Activated naive CD8-positive, alpha-beta T cell treated with anti-CD3 and anti-CD28 coated beads, Interleukin-2, amount 50 U/mL, for 24 hours (primary cell): ENCODE measurements around the gene HMGN4.
"Not testable (repeated sequence)": the region's sequence is repeated elsewhere in the genome, so short reads cannot be mapped to it uniquely, and the experiment has no call there.

ENCODE experiments used
- ATAC-seq: fragments of 150-1000 bp; cut with Tn5 transposase; one replicate; pipeline ENCODE4 v1.10.0; 2021
- DNase-seq: peaks from one replicate; pipeline ENCODE4 v3.0.0; 2021
- H3K27ac Mint-ChIP-seq: one replicate; pipeline ENCODE4 v1.8.0; 2021; ENCODE audit warnings: mild to moderate bottlenecking, mixed read lengths
- H3K27me3 Mint-ChIP-seq: one replicate; pipeline ENCODE4 v1.8.0; 2021; ENCODE audit warnings: mixed read lengths
- H3K36me3 Mint-ChIP-seq: one replicate; pipeline ENCODE4 v1.8.0; 2021; ENCODE audit warnings: low read depth, mixed read lengths
- H3K4me1 Mint-ChIP-seq: one replicate; pipeline ENCODE4 v1.8.0; 2021; ENCODE audit warnings: mixed read lengths
- H3K4me3 Mint-ChIP-seq: one replicate; pipeline ENCODE4 v1.8.0; 2021; ENCODE audit warnings: mild to moderate bottlenecking, moderate library complexity, mixed read lengths
- H3K9me3 Mint-ChIP-seq: one replicate; pipeline ENCODE4 v1.8.0; 2021; ENCODE audit warnings: mixed read lengths

Gene HMGN4

DNA sequence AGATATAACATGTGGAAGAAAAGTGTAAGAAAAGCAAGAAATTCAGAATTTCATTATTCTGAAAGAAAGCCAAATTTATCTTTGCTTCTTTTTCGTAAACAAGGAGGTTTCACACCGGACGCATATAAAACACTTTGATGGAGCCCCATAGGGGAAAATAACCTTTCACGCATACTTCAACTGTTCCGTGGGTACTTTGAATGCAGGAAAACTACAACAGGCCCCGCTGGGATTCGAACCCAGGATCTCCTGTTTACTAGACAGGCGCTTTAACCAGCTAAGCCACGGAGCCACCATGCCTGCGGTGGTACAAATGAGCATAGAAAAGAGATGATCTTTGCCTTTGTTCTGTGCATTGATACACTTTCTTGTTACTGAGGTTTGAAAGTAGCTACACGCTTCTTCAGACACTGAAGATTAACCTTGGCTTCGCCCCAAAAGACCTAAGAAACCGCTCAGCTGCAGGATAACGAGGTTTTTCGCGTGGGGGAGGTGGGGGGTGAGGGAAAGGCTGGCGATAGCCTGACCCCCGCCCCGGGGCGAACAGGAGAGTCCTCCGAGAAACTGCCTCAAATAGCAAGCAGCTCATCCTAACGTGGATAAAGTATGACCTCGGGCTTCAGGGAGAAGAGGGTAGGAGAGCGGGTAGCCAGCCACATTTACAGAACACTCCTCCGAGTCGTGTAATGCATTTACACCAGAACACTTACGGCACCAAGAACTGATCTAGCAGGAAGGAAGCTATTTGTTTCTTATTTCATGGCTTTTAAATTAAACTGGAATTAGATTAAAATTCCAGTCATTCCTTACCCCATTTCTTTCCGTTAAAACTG, 5.3 kb upstream of the HMGN4 start:
- DNase-seq (peak; percentile 90), ATAC-seq (peak; percentile 58)
- Mint-ChIP-seq H3K4me1 (peaks cover 49% of the 10 kb centered on the region), H3K27ac (peak overlapping the region; percentile 96), H3K27me3 (peaks cover 5% of the 10 kb centered on the region), H3K36me3 (peaks cover 4% of the 10 kb centered on the region), H3K9me3 (no peaks in the 10 kb centered on the region), H3K4me3 (peak overlapping the region; percentile 95)

DNA sequence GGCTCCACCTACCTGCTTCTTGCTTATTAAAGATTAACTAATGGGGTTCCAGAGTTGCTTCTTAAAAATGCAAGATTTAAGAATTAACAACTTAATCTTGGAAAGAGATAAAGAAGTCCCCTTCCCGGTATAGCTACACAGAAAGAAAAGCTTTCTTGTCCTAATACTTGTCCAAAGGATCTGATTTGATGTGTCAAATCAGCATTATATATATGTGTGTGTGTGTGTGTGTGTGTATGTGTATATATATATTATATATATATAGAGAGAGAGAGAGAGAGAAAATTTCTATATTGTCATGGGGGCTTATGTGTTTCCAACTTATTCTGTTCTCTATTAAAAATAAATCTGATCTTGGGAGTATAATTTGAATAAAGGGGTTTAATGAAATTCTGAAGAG, 4.6 kb upstream of the HMGN4 start:
- Mint-ChIP-seq H3K9me3 (no peaks in the 10 kb centered on the region), H3K36me3 (peaks cover 7% of the 10 kb centered on the region), H3K27me3 (peaks cover 8% of the 10 kb centered on the region), H3K4me3 (peak overlapping the region; percentile 95), H3K4me1 (peaks cover 52% of the 10 kb centered on the region), H3K27ac (peak overlapping the region; percentile 96)
- DNase-seq (no peak), ATAC-seq (no peak)

DNA sequence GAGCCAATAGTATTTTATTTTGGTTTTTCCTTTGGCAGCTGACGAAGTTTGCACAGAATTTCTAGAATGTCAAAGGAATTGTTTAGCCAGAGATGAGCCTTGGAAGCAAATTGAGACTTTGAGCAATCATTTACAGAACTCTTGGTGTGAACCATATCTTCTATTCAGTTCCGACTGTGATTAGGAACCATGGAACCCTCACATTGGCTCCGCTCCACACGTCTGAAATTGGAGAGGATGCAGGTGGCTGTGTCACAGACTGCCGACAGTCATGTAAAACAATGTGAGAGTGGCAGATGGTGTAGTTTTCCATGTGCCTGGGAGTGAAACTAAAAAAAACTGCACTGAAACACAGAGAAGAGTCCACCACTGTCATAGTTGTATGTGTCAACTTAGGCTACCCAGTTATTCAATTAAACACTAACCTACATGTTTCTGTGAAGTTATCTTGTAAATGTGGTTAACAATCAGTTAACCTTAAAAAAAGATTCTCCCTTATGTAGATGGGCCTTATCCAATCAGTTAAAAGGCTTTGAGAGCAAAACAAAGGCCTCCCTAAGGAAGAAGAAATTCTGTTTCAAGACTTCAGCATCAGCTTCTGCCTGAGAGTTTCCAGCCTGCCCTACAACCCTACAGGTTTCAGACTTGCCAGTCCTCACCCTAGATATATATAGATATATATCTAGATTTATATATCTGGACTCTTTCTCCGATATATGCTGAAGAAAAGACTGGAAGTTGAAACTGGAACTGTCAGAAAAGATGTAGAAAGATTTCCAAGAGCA, 3.3 kb upstream of the HMGN4 start:
- ATAC-seq, result no peak
- no peak overlapping the region for H3K4me3 Mint-ChIP-seq
- peaks cover 10% of the 10 kb centered on the region for H3K36me3 Mint-ChIP-seq
- peaks cover 59% of the 10 kb centered on the region for H3K4me1 Mint-ChIP-seq
- H3K9me3 Mint-ChIP-seq, result no peaks in the 10 kb centered on the region
- H3K27ac Mint-ChIP-seq, result no peak overlapping the region
- H3K27me3 Mint-ChIP-seq, result peaks cover 8% of the 10 kb centered on the region
- DNase-seq, result no peak

DNA sequence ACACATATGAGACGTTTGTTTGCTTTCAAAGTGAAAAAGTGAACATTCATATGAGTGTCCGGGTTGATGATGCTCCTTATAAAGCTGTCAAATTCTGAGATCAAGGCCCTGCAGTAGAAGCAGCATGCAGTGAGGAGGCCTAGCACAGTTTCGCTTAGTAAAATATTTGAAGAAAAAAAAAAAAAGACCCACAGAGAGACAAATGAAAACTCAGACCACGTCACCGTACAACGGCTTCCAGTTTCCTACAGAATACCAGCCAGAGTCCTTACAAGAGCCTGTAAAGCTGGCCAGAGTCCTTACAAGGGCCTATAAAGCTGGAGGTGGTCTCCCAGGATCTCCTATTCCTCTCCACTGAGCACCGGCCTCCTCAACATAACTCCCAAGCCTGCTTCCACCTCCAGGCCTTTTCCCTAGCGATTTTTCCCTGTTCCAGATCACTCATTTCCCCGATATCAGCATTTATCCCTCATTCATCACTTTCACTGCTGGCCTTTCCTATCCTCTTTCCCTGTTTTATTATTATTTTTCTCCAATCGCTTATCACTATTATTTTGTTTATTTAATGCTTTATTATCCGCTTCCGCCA, 1.5 kb upstream of the HMGN4 start:
- Mint-ChIP-seq H3K36me3 (peaks cover 22% of the 10 kb centered on the region), H3K9me3 (no peaks in the 10 kb centered on the region), H3K27me3 (peaks cover 8% of the 10 kb centered on the region), H3K4me3 (peak overlapping the region; percentile 95), H3K27ac (peak overlapping the region; percentile 98), H3K4me1 (peaks cover 72% of the 10 kb centered on the region)
- ATAC-seq, result peak; percentile 6
- peak; percentile 44 for DNase-seq

DNA sequence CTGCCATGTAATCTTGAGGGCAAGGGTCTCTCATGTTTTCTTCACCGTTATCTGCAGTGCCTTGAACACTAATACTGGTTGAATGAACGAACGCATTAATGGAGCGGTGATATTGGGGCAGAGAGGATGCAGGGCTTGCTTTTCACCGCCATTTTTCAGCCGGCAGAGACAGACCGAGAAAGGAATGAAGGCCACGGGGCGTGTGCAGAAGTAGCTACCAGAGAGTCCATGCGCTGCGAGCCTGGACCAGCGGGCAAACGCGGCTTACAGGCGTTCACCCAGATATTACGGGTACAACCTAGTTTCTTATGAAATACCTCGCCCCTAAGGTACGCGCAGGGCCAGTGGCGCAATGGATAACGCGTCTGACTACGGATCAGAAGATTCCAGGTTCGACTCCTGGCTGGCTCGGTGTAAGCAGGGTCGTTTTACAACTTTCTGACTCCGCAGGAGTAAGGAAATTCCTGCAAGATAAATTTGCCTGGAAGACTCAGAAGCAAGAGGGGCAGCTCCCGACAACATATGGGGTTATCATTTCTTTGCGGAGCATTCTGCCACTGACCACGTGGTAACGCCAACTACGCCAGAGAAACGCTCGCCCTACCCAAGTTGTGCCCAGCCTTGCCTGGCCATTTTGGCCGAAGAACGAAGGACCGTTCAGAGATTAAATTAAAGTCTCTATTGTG, 863 bp upstream of the HMGN4 start:
- Mint-ChIP-seq H3K9me3 (no peaks in the 10 kb centered on the region), H3K36me3 (peaks cover 25% of the 10 kb centered on the region), H3K4me3 (peak overlapping the region; percentile 95), H3K27me3 (peaks cover 8% of the 10 kb centered on the region), H3K27ac (peak overlapping the region; percentile 98), H3K4me1 (peaks cover 69% of the 10 kb centered on the region)
- peak; percentile 66 for ATAC-seq
- peak; percentile 89 for DNase-seq

DNA sequence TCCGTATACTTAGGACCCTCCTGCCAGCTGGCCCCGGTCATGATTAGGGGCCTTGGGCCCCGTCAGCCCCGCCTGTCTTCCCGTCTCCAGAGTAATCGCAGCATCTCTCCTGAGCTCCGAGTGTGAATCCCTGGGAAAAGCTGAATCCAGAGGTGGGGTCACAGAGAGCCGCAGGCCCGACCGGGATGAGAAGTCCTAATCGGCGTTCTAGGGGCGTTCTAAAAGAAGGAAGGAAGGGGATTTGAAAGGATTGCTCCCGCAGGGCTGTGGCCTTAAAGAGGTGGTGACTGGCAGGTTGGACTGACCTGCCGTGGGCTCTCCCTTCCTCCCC, 371 bp downstream of the HMGN4 start:
- H3K4me3 Mint-ChIP-seq, result peak overlapping the region; percentile 95
- H3K9me3 Mint-ChIP-seq, result no peaks in the 10 kb centered on the region
- peaks cover 65% of the 10 kb centered on the region for H3K4me1 Mint-ChIP-seq
- no peak for ATAC-seq
- peaks cover 33% of the 10 kb centered on the region for H3K36me3 Mint-ChIP-seq
- H3K27me3 Mint-ChIP-seq, result peaks cover 8% of the 10 kb centered on the region
- no peak for DNase-seq
- peak overlapping the region; percentile 98 for H3K27ac Mint-ChIP-seq

DNA sequence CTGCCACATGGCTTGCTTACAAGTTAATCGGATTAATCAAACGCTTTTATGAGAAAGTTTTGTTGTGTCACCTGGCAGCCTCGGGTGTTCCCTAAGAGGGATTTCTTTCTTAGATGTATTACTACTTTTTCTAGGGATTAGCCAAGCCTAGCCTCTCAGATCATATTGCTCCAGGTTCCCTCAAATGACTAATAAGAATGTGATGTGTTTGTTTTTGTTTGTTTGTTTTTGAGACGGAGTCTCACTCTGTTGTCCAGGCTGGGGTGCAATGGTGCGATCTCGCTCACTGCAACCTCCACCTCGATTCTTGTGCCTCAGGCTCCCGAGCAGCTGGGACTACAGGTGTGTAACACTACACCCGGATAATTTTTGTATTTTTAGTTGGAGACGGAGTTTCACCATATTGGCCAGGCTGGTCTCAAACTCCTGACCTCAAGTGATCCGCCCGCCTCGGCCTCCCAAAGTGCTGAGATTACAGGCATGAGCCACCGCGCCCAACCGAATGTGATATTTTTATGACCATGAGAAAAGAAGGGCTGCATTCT, 977 bp downstream of the HMGN4 start:
- H3K4me1 Mint-ChIP-seq, result peaks cover 64% of the 10 kb centered on the region
- H3K27me3 Mint-ChIP-seq, result peaks cover 8% of the 10 kb centered on the region
- H3K4me3 Mint-ChIP-seq, result peak overlapping the region; percentile 95
- H3K27ac Mint-ChIP-seq, result peak overlapping the region; percentile 98
- peaks cover 37% of the 10 kb centered on the region for H3K36me3 Mint-ChIP-seq
- no peaks in the 10 kb centered on the region for H3K9me3 Mint-ChIP-seq
- no peak for ATAC-seq
- DNase-seq, result no peak

DNA sequence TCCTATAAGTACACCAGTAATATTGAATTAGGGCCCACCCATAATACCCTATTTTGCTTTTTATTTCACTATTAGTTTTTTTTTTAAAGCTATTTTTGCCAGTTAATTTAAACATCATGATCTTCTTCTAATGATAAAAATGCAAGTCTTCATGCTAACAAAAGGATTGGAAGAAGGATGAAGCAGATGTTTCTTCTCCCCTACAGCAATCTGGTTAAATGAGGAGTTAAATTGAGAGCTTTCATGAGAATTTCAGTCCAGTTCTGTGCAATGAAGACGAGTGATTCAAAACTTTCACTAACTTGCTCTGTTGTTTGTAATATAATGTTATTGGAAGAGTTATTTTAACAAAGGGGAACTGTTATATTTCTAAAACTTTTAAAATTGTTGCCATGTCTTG, 3.4 kb downstream of the HMGN4 start:
- no peaks in the 10 kb centered on the region for H3K9me3 Mint-ChIP-seq
- H3K4me1 Mint-ChIP-seq, result peaks cover 54% of the 10 kb centered on the region
- ATAC-seq (no peak), DNase-seq (no peak)
- H3K27me3 Mint-ChIP-seq, result peaks cover 8% of the 10 kb centered on the region
- peaks cover 54% of the 10 kb centered on the region for H3K36me3 Mint-ChIP-seq
- no peak overlapping the region for H3K4me3 Mint-ChIP-seq
- peak overlapping the region; percentile 28 for H3K27ac Mint-ChIP-seq

DNA sequence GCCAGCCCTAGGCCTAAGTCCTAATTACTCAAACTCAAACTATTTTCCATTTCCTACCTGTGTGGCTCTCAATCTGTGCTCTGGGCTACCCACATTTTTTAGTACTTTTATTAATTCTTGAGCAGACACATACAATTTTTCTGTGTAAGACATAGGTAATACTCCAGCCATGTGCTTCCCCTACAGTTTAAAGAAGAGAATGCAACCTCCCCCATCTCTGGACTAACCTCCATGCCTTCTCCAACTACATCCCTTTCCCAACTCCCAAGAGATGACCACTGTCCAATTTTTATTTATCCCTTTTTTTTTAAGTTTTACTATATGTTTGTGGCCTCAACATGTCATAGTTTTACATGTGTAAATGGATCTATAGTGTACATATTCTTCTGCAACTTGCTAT, 5.8 kb downstream of the HMGN4 start:
- Mint-ChIP-seq H3K4me1 (peaks cover 40% of the 10 kb centered on the region), H3K27me3 (no peaks in the 10 kb centered on the region), H3K36me3 (peaks cover 52% of the 10 kb centered on the region), H3K9me3 (no peaks in the 10 kb centered on the region), H3K27ac (no peak overlapping the region), H3K4me3 (no peak overlapping the region)
- DNase-seq (no peak), ATAC-seq (no peak)

DNA sequence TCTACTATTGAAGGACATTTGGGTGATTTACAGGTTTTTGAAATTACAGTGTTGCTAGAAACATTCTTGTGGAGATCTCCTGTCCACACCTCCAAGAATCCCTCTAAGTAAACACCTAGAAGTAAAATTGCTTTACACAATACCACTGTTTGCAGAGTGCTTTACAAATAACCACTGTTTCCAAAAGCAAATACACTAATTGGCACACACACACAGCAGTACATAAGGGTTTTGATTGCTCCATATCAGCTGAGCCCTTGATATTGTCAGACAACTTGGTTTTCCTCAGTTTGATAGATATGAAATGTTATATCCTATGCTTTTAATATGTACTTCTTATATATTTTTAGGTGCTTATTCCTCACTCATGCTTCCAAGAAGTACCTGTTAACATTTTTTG, 6.3 kb downstream of the HMGN4 start:
- DNase-seq (no peak), ATAC-seq (no peak)
- Mint-ChIP-seq H3K36me3 (peaks cover 52% of the 10 kb centered on the region), H3K27ac (no peak overlapping the region), H3K4me1 (peaks cover 38% of the 10 kb centered on the region), H3K27me3 (no peaks in the 10 kb centered on the region), H3K9me3 (no peaks in the 10 kb centered on the region), H3K4me3 (no peak overlapping the region)

DNA sequence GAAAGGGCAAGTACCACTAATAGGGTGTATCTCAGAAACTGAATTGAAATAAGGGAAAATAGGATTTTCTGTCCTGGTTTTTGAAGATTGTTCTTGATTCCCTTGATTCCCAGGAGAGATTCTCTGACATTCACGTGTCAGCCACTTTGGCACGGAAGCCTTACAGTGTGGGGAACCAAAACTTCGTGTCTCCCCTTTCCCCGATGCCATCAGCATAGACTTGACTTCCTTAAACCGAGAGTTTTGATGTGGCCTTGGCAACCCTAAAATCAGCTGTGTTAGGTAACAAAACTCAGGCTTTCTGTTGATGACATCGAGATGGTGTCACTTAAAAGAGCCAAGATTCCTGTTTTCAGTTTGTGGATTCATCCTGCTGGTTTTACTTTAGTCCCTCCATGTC, 7.5 kb downstream of the HMGN4 start:
- Mint-ChIP-seq H3K4me3 (no peak overlapping the region), H3K4me1 (peaks cover 37% of the 10 kb centered on the region), H3K27ac (no peak overlapping the region), H3K36me3 (peaks cover 42% of the 10 kb centered on the region), H3K27me3 (no peaks in the 10 kb centered on the region), H3K9me3 (no peaks in the 10 kb centered on the region)
- ATAC-seq, result no peak
- DNase-seq, result no peak

DNA sequence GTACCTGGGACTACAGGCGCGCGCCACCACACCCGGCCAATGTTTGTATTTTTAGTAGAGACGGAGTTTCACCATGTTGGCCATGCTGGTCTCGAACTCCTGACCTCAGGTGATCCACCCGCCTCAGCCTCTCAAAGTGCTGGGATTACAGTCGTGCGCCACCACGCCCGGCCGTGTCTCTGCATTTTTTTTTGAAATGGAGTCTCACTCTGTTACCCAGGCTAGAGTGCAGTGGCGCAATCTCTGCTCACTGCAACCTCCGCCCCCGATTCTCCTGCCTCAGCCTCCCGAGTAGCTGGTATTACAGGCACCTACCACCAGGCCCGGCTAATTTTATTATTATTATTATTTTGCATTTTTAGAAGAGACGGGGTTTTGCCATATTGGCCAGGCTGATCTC, 9.2 kb downstream of the HMGN4 start:
- H3K4me3 Mint-ChIP-seq, H3K27ac Mint-ChIP-seq, H3K27me3 Mint-ChIP-seq, DNase-seq, H3K9me3 Mint-ChIP-seq, ATAC-seq: not testable (repeated sequence)
- Mint-ChIP-seq H3K36me3 (peaks cover 32% of the 10 kb centered on the region), H3K4me1 (peaks cover 26% of the 10 kb centered on the region)

DNA sequence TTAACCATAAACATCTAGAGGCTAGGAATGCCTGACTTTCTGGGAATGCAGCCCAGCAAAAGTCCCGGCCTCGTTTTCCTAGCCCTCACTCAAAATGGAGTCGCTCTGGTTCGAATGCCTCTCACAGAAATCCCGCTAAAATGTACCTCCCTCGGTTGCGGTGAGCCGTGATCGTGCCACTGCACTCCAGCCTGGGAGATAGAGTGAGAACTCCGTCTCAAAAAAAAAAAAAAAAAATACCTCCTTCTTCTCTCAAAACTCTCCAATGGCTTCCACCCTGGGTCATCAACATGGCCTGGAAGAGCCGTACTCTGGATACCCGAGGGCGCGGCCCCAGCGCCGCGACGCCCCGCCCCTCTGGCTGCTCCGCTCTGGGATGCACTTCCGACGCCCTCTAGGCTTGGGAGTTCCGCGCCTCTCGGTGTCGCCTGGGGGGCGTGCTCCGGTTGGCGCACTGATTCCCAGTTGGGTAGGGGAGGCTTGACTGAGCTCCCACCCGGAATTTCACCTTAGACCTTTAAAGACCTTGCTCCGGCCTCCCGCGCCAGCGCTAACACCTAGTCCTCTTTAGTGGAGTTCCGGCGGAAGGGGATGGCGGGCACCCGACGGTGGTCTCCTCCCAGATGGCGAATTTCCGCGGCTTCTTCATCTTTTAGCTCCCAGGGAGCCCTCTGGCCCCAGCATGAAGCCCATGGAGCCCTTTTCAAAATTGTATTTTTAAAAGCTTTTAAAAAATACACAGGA, 12.3 kb downstream of the HMGN4 start:
- ATAC-seq, result peak; percentile 31
- Mint-ChIP-seq H3K9me3 (no peaks in the 10 kb centered on the region), H3K4me1 (peaks cover 21% of the 10 kb centered on the region), H3K27me3 (no peaks in the 10 kb centered on the region), H3K27ac (peak overlapping the region; percentile 89), H3K4me3 (no peak overlapping the region), H3K36me3 (peaks cover 13% of the 10 kb centered on the region)
- peak; percentile 72 for DNase-seq

DNA sequence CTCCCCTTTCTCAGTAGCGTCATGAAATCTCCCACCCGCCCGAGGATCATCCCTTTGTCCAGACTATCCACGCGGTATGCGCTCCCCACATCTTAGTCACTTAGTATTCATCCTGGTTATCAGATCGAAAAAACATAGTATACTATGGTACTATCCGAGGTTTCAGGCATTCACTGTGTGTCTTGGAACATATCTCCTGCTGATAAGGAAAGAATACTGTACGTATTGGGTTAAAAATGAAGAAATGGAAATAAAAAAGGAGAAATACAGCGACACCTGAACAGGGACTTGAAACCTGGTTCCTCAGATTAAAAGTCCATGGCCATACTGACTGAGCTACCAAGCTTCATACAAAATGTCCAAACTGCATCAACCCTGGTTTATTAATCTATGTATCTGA, 14.0 kb downstream of the HMGN4 start:
- Mint-ChIP-seq H3K4me1 (peaks cover 32% of the 10 kb centered on the region), H3K27ac (no peak overlapping the region), H3K36me3 (no peaks in the 10 kb centered on the region), H3K27me3 (peaks cover 2% of the 10 kb centered on the region), H3K4me3 (no peak overlapping the region), H3K9me3 (no peaks in the 10 kb centered on the region)
- no peak for DNase-seq
- ATAC-seq, result no peak
